Measurements from ENCODE around the gene SLAMF9. TPM values are rescaled to one million over a fixed set of nuclear protein-coding genes. Genes with fewer than 3 reads are reported as not detected.

Gene SLAMF9
- total RNA-seq, 1 experiment from 2014 or later: 8.7 TPM

DNA sequence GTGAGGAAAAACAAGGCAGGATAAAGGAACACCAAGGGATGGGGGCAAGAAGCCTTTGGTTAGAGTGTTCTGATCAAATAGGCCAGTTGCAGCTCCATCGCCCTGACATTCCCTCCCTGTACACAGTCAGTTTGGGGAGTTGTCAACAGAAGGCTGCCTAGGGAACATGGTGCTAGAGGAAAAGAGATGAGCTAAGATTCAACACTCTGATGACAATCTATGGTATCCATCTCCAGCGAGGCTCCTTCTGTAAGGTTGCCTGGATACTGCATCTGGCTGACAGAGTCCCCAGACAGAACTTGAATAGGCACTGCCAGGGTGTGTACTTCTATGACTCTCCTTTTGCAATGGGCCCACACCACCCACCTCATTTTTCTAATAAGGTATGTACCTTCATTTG lies 11.2 kb upstream of the SLAMF9 start:
- H3K36me3 ChIP-seq (ENCODE audit: low read depth, low read length): no peaks in the 10 kb centered on the region
- no peaks in the 10 kb centered on the region for H3K9me2 ChIP-seq (replicated peaks; ENCODE audit: low read length)
- no peaks in the 10 kb centered on the region for H3F3A ChIP-seq (ENCODE audit: low read length, unreplicated experiment)
- no peaks in the 10 kb centered on the region for H3K79me2 ChIP-seq (ENCODE audit: low read length)
- no peaks in the 10 kb centered on the region for H4K20me1 ChIP-seq (ENCODE audit: low read length)
- H3K4me1 ChIP-seq (ENCODE audit: insufficient read depth, low read length): peaks cover 13% of the 10 kb centered on the region; the same call in 1 of the 2 replicates
- no TSS peak for BruUV-seq (replicated peaks)
- H3K27me3 ChIP-seq (ENCODE audit: low read length): no peaks in the 10 kb centered on the region
- no peak for DNase-seq
- no peak for TF ChIP-seq CTCF (conservative IDR thresholded peaks at IDR 0.05; ENCODE audit: low read depth, low read length)
- TF ChIP-seq EZH2 (IDR thresholded peaks at IDR 0.05; ENCODE audit: low read length, unreplicated experiment): no peak
- no peak for TF ChIP-seq EZH2phosphoT487 (IDR thresholded peaks at IDR 0.05; ENCODE audit: borderline replicate concordance, low read length)
- H3K4me3 ChIP-seq (ENCODE audit: low read length): no peak overlapping the region
- CTCF ChIA-PET: no interaction called here
- intact Hi-C loops (cut with micrococcal nuclease): no loop called here
- POLR2A ChIA-PET (ENCODE audit: unreplicated experiment): no interaction called here
- H3K27ac ChIP-seq (ENCODE audit: low read length): no peak overlapping the region
- no peaks in the 10 kb centered on the region for H3K9me3 ChIP-seq (ENCODE audit: low read length)
- no peak overlapping the region for H3K4me2 ChIP-seq (ENCODE audit: low read length)
- no peak overlapping the region for H3K9ac ChIP-seq (ENCODE audit: low read length)
- H2AFZ ChIP-seq (ENCODE audit: low read length): no peak overlapping the region
- no peak for ATAC-seq

DNA sequence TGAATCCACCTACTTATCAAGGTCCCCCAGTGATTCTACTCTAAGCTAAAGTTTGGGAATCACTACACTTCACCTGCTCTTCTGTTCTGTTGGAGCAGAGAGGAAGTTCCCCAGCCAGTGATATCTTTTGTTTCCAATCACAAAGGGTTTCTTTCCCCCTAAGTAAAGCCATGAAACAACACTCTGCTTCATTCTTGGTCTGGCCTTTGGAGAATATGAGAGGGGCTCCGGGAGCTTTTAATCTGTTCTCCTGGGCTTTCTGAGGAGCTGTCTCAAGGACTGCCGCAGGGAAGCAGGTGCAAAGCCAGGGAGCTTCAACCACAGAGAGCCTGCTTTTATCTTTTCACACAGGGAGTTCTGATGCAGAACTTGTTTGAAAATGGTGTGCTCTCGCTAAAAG lies 10.1 kb upstream of the SLAMF9 start:
- intact Hi-C loops (cut with micrococcal nuclease): no loop called here
- no peak overlapping the region for H3K27ac ChIP-seq (ENCODE audit: low read length)
- POLR2A ChIA-PET (ENCODE audit: unreplicated experiment): no interaction called here

DNA sequence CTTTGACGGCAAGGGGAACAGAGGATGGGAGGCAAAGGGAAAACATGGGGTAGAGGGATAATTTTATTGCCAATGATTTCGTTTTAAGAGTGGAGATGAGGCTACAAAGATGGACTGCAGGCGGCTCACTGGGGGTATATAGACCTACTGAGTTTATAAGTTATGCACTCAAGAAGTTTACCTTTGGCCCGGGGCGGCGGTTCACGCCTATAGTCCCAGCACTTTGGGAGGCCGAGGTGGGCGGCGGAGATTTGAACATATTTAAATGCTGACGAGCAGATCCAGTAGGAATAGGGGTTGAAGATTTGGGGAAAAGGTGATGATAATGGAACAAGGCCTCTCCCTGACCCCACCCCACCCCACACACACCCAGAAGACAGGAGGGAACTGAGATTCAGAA lies 8.1 kb upstream of the SLAMF9 start:
- POLR2A ChIA-PET (ENCODE audit: unreplicated experiment): no interaction called here

More for the DNA sequence above, 10.1 kb upstream of the SLAMF9 start:
- H3K27me3 ChIP-seq (ENCODE audit: low read length): no peaks in the 10 kb centered on the region
- no peak overlapping the region for H3K4me3 ChIP-seq (ENCODE audit: low read length)
- no peaks in the 10 kb centered on the region for H3K9me3 ChIP-seq (ENCODE audit: low read length)
- no peak for DNase-seq
- no peaks in the 10 kb centered on the region for H3K79me2 ChIP-seq (ENCODE audit: low read length)
- H3F3A ChIP-seq (ENCODE audit: low read length, unreplicated experiment): no peaks in the 10 kb centered on the region
- no peaks in the 10 kb centered on the region for H3K9me2 ChIP-seq (replicated peaks; ENCODE audit: low read length)
- no TSS peak for BruUV-seq (replicated peaks)
- peaks cover 20% of the 10 kb centered on the region for H3K4me1 ChIP-seq (ENCODE audit: insufficient read depth, low read length)
- H3K36me3 ChIP-seq (ENCODE audit: low read depth, low read length): no peaks in the 10 kb centered on the region
- H3K4me2 ChIP-seq (ENCODE audit: low read length): no peak overlapping the region
- ATAC-seq: no peak
- no peak overlapping the region for H3K9ac ChIP-seq (ENCODE audit: low read length)
- H2AFZ ChIP-seq (ENCODE audit: low read length): no peak overlapping the region
- CTCF ChIA-PET: no interaction called here
- no peak for TF ChIP-seq CTCF (conservative IDR thresholded peaks at IDR 0.05; ENCODE audit: low read depth, low read length)
- H4K20me1 ChIP-seq (ENCODE audit: low read length): no peaks in the 10 kb centered on the region

More for the DNA sequence above, 8.1 kb upstream of the SLAMF9 start:
- H3K27ac ChIP-seq (ENCODE audit: low read length): no peak overlapping the region
- H3K4me1 ChIP-seq (ENCODE audit: insufficient read depth, low read length): peaks cover 23% of the 10 kb centered on the region
- no peaks in the 10 kb centered on the region for H4K20me1 ChIP-seq (ENCODE audit: low read length)
- TF ChIP-seq CTCF (conservative IDR thresholded peaks at IDR 0.05; ENCODE audit: low read depth, low read length): no peak
- no peak for TF ChIP-seq EZH2phosphoT487 (IDR thresholded peaks at IDR 0.05; ENCODE audit: borderline replicate concordance, low read length)
- no peak for TF ChIP-seq EZH2 (IDR thresholded peaks at IDR 0.05; ENCODE audit: low read length, unreplicated experiment)
- H3K9me3 ChIP-seq (ENCODE audit: low read length): no peaks in the 10 kb centered on the region
- H3K79me2 ChIP-seq (ENCODE audit: low read length): no peaks in the 10 kb centered on the region
- no TSS peak for BruUV-seq (replicated peaks)
- CTCF ChIA-PET: no interaction called here
- H3K9me2 ChIP-seq (replicated peaks; ENCODE audit: low read length): no peaks in the 10 kb centered on the region
- H3K9ac ChIP-seq (ENCODE audit: low read length): no peak overlapping the region
- H3K36me3 ChIP-seq (ENCODE audit: low read depth, low read length): no peaks in the 10 kb centered on the region
- no peak overlapping the region for H3K4me3 ChIP-seq (ENCODE audit: low read length)
- no peaks in the 10 kb centered on the region for H3K27me3 ChIP-seq (ENCODE audit: low read length)
- intact Hi-C loops (cut with micrococcal nuclease): no loop called here
- ATAC-seq (no peak), DNase-seq (no peak)
- no peak overlapping the region for H3K4me2 ChIP-seq (ENCODE audit: low read length)
- no peaks in the 10 kb centered on the region for H3F3A ChIP-seq (ENCODE audit: low read length, unreplicated experiment)
- H2AFZ ChIP-seq (ENCODE audit: low read length): no peak overlapping the region
